T-helper 1 cell treated with Interleukin-12 subunit alpha and Interleukin-12 subunit beta and Interleukin-4 antibody, amounts not matched to agents 30 μg/mL and 1 μg/mL, for 36 hours (primary cell): ENCODE measurements around the gene RSPH1.

Experiments used
- H3K27ac Mint-ChIP-seq: one replicate; pipeline ENCODE4 v1.8.0; 2021; ENCODE audit warnings: mild to moderate bottlenecking, mixed read lengths
- H3K27me3 Mint-ChIP-seq: one replicate; pipeline ENCODE4 v1.8.0; 2021; ENCODE audit warnings: low read depth, mixed read lengths
- H3K36me3 Mint-ChIP-seq: one replicate; pipeline ENCODE4 v1.8.0; 2021; ENCODE audit warnings: low read depth, mixed read lengths
- H3K4me1 Mint-ChIP-seq: one replicate; pipeline ENCODE4 v1.8.0; 2021; ENCODE audit warnings: low read depth, mixed read lengths
- H3K4me3 Mint-ChIP-seq: one replicate; pipeline ENCODE4 v1.8.0; 2021; ENCODE audit warnings: mild to moderate bottlenecking, moderate library complexity, mixed read lengths
- H3K9me3 Mint-ChIP-seq: one replicate; pipeline ENCODE4 v1.8.0; 2021; ENCODE audit warnings: mixed read lengths

Gene RSPH1

GRCh38 chr21:42524341-42525028, 28.5 kb upstream of the RSPH1 start:
- no peak overlapping the region for H3K4me3 Mint-ChIP-seq
- no peaks in the 10 kb centered on the region for H3K27me3 Mint-ChIP-seq
- H3K36me3 Mint-ChIP-seq, result peaks cover 47% of the 10 kb centered on the region
- no peaks in the 10 kb centered on the region for H3K9me3 Mint-ChIP-seq
- no peak overlapping the region for H3K27ac Mint-ChIP-seq
- peaks cover 36% of the 10 kb centered on the region for H3K4me1 Mint-ChIP-seq

GRCh38 chr21:42523941-42524340, 27.9 kb upstream of the RSPH1 start:
- H3K27me3 Mint-ChIP-seq, result no peaks in the 10 kb centered on the region
- H3K9me3 Mint-ChIP-seq, result no peaks in the 10 kb centered on the region
- no peak overlapping the region for H3K27ac Mint-ChIP-seq
- no peak overlapping the region for H3K4me3 Mint-ChIP-seq
- peaks cover 36% of the 10 kb centered on the region for H3K4me1 Mint-ChIP-seq
- H3K36me3 Mint-ChIP-seq, result peaks cover 47% of the 10 kb centered on the region

GRCh38 chr21:42523211-42523610, 27.2 kb upstream of the RSPH1 start:
- peaks cover 34% of the 10 kb centered on the region for H3K4me1 Mint-ChIP-seq
- H3K36me3 Mint-ChIP-seq, result peaks cover 54% of the 10 kb centered on the region
- H3K9me3 Mint-ChIP-seq, result no peaks in the 10 kb centered on the region
- H3K4me3 Mint-ChIP-seq, result no peak overlapping the region
- no peak overlapping the region for H3K27ac Mint-ChIP-seq
- no peaks in the 10 kb centered on the region for H3K27me3 Mint-ChIP-seq

- Mint-ChIP-seq H3K36me3 (peaks cover 51% of the 10 kb centered on the region), H3K4me1 (peaks cover 30% of the 10 kb centered on the region), H3K4me3 (no peak overlapping the region), H3K27me3 (no peaks in the 10 kb centered on the region), H3K27ac (no peak overlapping the region), H3K9me3 (no peaks in the 10 kb centered on the region)
Observed at GRCh38 chr21:42522771-42523170, 26.7 kb upstream of the RSPH1 start.

- Mint-ChIP-seq H3K9me3 (no peaks in the 10 kb centered on the region), H3K27ac (no peak overlapping the region), H3K36me3 (peaks cover 49% of the 10 kb centered on the region), H3K27me3 (no peaks in the 10 kb centered on the region), H3K4me3 (no peak overlapping the region), H3K4me1 (peaks cover 25% of the 10 kb centered on the region)
Observed at GRCh38 chr21:42522271-42522670, 26.2 kb upstream of the RSPH1 start.

- H3K9me3 Mint-ChIP-seq, result no peaks in the 10 kb centered on the region
- H3K27ac Mint-ChIP-seq, result no peak overlapping the region
- H3K36me3 Mint-ChIP-seq, result peaks cover 51% of the 10 kb centered on the region
- H3K4me1 Mint-ChIP-seq, result peaks cover 24% of the 10 kb centered on the region
- no peaks in the 10 kb centered on the region for H3K27me3 Mint-ChIP-seq
- H3K4me3 Mint-ChIP-seq, result no peak overlapping the region
Observed at GRCh38 chr21:42521805-42522204, 25.8 kb upstream of the RSPH1 start.

GRCh38 chr21:42521384-42521783, 25.4 kb upstream of the RSPH1 start:
- H3K36me3 Mint-ChIP-seq, result peaks cover 50% of the 10 kb centered on the region
- H3K4me3 Mint-ChIP-seq, result no peak overlapping the region
- no peaks in the 10 kb centered on the region for H3K9me3 Mint-ChIP-seq
- H3K27ac Mint-ChIP-seq, result no peak overlapping the region
- peaks cover 21% of the 10 kb centered on the region for H3K4me1 Mint-ChIP-seq
- H3K27me3 Mint-ChIP-seq, result no peaks in the 10 kb centered on the region

GRCh38 chr21:42520628-42521253, 24.7 kb upstream of the RSPH1 start:
- peaks cover 45% of the 10 kb centered on the region for H3K36me3 Mint-ChIP-seq
- no peak overlapping the region for H3K27ac Mint-ChIP-seq
- H3K4me3 Mint-ChIP-seq, result no peak overlapping the region
- H3K9me3 Mint-ChIP-seq, result no peaks in the 10 kb centered on the region
- H3K27me3 Mint-ChIP-seq, result no peaks in the 10 kb centered on the region
- H3K4me1 Mint-ChIP-seq, result peaks cover 19% of the 10 kb centered on the region

GRCh38 chr21:42518626-42519025, 22.6 kb upstream of the RSPH1 start:
- H3K4me3 Mint-ChIP-seq, result no peak overlapping the region
- H3K36me3 Mint-ChIP-seq, result peaks cover 37% of the 10 kb centered on the region
- no peak overlapping the region for H3K27ac Mint-ChIP-seq
- no peaks in the 10 kb centered on the region for H3K9me3 Mint-ChIP-seq
- H3K27me3 Mint-ChIP-seq, result no peaks in the 10 kb centered on the region
- peaks cover 14% of the 10 kb centered on the region for H3K4me1 Mint-ChIP-seq

GRCh38 chr21:42518215-42518614, 22.2 kb upstream of the RSPH1 start:
- Mint-ChIP-seq H3K36me3 (peaks cover 37% of the 10 kb centered on the region), H3K27ac (no peak overlapping the region), H3K9me3 (no peaks in the 10 kb centered on the region), H3K4me1 (peaks cover 14% of the 10 kb centered on the region), H3K4me3 (no peak overlapping the region), H3K27me3 (no peaks in the 10 kb centered on the region)

GRCh38 chr21:42515708-42516502, 19.9 kb upstream of the RSPH1 start:
- H3K27ac Mint-ChIP-seq, result no peak overlapping the region
- H3K9me3 Mint-ChIP-seq, result no peaks in the 10 kb centered on the region
- peaks cover 8% of the 10 kb centered on the region for H3K27me3 Mint-ChIP-seq
- peak overlapping the region; percentile 78 for H3K4me3 Mint-ChIP-seq
- H3K36me3 Mint-ChIP-seq, result peaks cover 24% of the 10 kb centered on the region
- peaks cover 15% of the 10 kb centered on the region for H3K4me1 Mint-ChIP-seq

GRCh38 chr21:42514883-42515228, 18.8 kb upstream of the RSPH1 start:
- H3K4me1 Mint-ChIP-seq, result peaks cover 15% of the 10 kb centered on the region

GRCh38 chr21:42513985-42514882, 18.2 kb upstream of the RSPH1 start:
- H3K36me3 Mint-ChIP-seq, result peaks cover 11% of the 10 kb centered on the region
- peaks cover 15% of the 10 kb centered on the region for H3K4me1 Mint-ChIP-seq
- H3K4me3 Mint-ChIP-seq, result peak overlapping the region; percentile 84
- H3K27ac Mint-ChIP-seq, result peak overlapping the region; percentile 50
- peaks cover 15% of the 10 kb centered on the region for H3K27me3 Mint-ChIP-seq
- H3K9me3 Mint-ChIP-seq, result no peaks in the 10 kb centered on the region

More at GRCh38 chr21:42514883-42515228, 18.8 kb upstream of the RSPH1 start:
- no peaks in the 10 kb centered on the region for H3K9me3 Mint-ChIP-seq
- peak overlapping the region; percentile 78 for H3K4me3 Mint-ChIP-seq
- H3K27ac Mint-ChIP-seq, result peak overlapping the region; percentile 50
- H3K27me3 Mint-ChIP-seq, result peaks cover 9% of the 10 kb centered on the region
- peaks cover 15% of the 10 kb centered on the region for H3K36me3 Mint-ChIP-seq
